SHP77 (cell line): ENCODE data around the gene TTC9B.

Source experiments
- DNase-seq, 2 experiments: peaks; one replicate each; lab custom pipeline; 2025; lab: John Stamatoyannopoulos, UW

TTC9B gene

DNA sequence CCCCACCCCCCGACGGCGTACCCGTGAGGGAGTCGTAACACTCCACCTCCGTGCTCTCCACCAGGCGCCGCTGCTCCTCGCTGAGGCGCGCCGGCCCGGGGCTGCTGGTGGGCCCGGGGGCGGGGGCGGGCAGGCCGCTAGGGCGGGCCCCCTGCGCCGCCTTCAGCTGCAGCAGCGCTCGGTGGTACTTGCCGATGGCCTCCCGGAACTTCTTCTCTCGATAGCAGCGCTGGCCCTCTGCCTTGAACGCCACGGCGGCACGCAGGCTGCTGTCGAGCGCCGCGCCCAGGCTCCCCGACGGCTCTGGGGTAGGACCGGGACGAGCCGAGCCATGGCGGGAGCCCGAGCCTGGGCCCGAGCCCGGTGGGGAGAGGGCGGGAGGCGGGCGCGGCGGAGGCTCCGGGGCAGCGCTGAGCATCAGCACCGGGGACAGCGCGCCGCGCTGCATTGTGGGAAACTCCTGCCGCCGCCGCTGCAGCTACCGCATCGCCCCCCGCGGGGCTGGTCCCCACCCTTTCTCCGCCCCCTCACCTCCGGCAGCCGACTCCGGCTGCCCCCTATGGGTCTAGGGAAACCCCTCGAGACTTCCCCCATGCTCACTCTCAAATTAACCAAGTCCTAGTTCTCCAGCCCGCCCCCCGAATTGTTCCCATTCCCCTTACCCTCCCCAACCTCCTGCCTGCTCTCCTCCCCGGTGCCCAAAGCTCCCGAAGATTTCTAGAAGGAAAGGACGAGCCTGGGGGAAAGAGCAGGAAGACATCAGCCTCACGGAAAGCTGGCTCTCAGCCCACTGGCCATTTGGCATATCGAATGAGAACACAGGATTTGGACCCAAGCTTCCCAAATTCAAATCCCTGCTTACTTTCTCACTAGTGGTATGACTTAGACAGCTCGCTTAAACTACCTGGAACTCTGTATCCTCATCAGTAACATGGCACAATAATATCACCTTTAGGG, at the start of gene TTC9B:
Gene TTC9B (minus strand): TSS at position 451 of the 957 bp plus-strand sequence. CDS start 3 bp downstream, at position 448.
- no peak for DNase-seq

GRCh38 chr19:40267601-40267997, 49.4 kb upstream of the TTC9B start:
- DNase-seq, result no peak

- no peak for DNase-seq
These were observed 48.9 kb upstream of the TTC9B start for GRCh38 chr19:40266912-40267600.

DNA sequence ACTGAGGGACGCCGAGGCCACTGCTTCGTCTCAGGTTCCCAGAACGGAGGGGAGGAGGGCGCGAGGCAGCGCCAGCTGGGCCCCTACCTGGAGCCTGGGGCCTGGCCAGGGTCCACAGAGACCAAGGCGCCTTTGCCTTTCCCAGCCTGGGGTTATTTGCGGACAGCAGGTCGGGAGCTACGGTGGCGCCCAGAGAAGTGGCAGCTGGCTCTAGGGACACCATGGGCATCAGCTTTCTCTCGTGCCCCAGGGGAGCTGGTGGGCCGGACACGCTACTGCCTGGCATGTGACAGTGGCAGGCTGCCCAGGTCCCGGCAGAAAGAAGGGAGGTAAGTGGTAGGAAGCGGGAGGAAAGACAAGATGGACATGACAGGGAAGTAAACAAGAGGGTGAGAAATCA, 47.9 kb upstream of the TTC9B start:
- no peak for DNase-seq

DNA sequence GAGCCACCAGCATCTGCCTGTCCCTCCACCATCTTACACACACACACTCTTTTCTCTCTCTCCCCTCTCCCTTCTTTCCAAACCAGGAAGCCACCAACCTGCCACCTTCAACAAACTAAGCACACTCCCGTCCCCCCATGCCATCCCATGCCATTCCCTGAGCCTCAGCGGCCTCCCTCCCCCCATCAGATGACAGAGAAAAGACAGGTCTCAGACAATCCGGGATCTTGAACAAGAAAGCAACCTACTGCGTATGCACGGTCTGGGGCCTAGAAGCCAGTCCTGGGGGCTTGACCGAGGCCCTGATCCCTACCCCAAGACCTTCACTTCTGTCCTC, 47.5 kb upstream of the TTC9B start:
- no peak for DNase-seq

DNA sequence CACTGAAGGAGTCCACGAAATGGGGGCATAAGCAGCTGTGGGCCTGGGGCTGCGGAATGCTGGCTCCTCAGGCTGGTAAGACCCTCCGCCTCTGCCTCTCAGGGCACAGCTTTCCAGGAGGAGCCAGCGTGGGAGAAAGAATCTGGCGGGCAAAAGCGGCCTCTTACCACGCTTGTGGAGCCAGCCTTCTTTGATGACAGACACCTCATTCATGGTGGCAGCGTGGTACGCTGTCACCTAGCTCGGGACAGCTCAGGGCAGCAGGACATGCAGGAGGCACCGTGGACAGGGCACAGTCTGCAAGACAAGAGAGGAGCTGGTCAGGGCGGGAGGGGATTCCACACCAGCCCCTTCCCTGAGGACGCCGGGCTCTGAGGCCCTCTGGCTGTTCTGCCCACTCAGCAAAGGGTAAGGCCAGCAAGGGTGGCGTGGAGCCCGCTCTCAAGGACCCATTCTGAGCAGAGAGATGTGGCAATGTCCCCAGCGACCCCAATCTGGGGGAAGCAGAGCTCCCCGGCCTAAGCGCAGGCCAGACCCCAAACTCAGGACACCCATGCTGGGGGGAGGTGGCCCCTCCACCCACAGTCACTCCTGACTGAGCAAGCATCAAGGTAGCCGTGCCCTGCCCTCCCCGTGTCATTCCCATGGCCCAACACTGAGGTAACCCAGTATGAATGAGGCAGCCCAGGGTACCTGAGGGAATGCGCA, 47.0 kb upstream of the TTC9B start:
- DNase-seq, result no peak

GRCh38 chr19:40264314-40265054, 46.3 kb upstream of the TTC9B start:
- DNase-seq, result no peak

- no peak for DNase-seq
These were observed 45.5 kb upstream of the TTC9B start for GRCh38 chr19:40263440-40264313.

DNA sequence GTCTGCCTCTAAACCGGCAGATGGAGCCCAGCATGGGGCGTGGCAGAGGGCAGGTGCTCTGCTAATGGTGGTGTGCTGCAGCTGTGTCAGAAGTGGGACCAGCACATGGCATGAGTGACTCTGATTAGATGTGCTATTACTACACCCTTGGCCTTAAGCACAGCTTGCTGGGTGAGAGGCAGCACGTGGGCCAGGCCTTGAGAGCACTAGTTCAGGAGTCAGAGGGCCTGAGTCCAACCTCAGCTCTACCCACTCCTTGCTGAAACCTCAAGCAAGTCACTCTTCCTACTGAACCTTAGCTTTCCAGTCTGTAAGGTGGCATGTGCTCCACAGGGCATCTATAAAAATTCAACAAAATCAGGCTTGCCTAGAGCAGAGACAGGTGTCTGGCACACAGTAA, 44.2 kb upstream of the TTC9B start:
- peak; percentile 20 to 31 for DNase-seq

GRCh38 chr19:40261631-40262030, 43.4 kb upstream of the TTC9B start:
- no peak for DNase-seq

- no peak for DNase-seq
These were observed 38.9 kb upstream of the TTC9B start for GRCh38 chr19:40257096-40257517.

DNA sequence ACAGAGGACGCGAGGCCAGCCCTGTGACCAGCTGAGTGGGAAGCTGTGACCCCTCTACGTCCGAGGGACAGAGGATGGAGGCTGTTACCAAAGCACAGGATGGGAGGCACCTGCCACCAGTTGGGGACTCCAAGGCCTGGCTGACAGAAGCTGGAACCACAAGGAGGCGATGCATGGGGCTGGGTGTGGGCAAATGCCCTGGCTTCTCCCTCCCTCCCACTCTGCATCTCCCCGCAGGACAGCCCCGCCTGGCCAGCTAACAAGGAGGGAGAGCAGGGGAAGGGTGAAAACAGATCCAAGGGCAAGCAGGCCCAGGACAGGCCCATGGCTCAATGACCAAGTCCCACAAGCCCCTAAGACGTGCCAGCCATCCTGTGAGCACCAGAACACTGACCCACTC, 38.3 kb upstream of the TTC9B start:
- no peak for DNase-seq

- DNase-seq, result no peak
These were observed 37.5 kb upstream of the TTC9B start for GRCh38 chr19:40255619-40256166.

DNA sequence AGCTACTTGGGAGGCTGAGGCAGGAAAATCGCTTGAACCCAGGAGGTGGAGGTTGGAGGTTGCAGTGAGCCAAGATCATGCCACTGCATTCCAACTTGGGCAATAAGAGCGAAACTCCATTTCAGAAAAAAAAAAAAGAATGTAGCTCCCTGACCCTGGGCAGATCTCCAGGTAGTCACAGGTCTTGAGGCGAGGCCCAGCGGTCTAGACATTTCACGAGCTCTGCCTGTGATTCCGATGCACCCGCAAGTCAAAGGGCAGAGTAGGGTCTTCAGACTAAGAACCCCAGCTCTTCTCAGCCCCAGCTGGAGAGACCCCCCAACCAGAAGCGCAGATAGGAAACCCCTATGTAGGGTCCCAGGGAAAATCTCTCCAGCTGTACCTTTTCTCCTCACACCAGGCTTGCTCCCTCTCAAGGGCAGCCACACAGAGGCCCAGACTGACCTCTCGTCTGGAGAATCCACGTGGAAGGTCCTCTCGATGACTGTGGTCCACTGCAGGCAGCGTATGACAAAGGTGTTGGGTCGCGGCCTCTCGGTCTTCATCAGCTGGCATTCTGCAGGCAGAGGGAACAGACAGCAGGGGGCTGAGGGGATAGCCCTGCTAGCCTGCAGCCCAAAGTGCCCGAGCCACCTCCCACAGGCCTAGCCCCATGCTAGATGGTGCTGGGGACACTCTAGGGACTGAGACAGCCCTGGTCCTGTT, 36.7 kb upstream of the TTC9B start:
- no peak for DNase-seq

DNA sequence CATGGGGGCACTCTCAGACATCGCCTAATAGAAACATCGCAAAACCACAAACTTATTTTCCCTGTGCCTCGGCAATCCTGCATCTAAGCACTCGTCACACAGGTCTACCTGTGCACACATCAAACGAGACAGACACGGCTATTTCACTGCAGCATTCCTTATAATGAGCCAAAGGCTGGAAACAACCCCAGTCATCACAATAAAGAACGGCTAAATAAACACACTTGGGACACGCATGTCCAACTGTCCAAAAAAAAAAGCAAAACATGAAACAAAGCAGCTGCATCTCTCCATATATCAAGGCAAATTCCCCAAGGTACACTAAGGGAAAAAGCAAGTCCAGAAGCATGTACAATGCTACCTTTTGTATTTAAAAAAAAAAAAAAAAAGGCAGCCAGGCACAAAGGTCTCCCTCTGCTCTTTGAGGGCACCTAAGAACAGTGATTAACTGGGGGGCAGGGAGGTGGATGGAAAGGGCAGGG, 35.5 kb upstream of the TTC9B start:
- DNase-seq, result no peak

GRCh38 chr19:40252395-40252794, 34.2 kb upstream of the TTC9B start:
- no peak for DNase-seq

DNA sequence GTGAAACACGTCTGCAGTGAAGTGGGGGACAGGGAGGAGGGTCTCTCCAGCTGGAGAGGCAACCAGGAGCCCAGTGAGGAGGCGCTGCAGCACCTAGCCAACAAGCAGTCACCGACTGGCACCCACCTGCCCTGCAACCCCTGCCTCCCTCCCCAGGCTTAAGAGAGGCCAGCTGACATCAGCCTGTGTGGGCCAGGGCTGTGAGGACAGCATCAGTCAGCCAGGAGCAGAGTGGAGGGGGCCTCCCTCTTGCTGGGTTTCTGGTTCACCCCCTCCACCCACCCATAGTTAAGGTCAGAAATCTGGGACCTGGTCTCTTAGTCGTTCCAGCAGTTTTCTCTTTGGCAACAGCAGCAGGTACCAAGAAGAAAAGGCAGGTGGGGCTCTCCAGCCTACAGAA, 33.8 kb upstream of the TTC9B start:
- no peak for DNase-seq

DNA sequence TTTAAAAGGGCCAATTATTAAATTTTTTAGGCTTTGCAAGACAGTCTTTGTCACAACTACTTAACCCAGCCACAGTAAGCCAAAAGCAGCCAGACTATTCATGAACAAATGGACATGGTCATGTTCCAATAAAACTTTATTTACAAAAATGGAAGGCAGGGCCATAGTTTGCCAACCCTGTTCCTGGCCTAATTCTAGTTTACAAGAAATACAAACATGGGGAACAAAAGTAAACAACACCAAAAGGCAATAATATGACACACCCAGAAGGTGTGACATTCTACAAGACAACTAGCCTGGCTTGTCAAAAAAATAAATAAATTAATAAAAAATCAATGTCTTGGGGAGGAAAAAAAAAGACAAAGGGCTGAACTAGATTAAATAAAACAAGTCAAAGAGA, 33.1 kb upstream of the TTC9B start:
- no peak for DNase-seq

- no peak for DNase-seq
These were observed 31.6 kb upstream of the TTC9B start for GRCh38 chr19:40249781-40250180.

- DNase-seq, result no peak
These were observed 31.0 kb upstream of the TTC9B start for GRCh38 chr19:40249201-40249600.
